ENCODE data around the gene UXS1.
"Not testable (repeated sequence)": the region's sequence is repeated elsewhere in the genome, so short reads cannot be mapped to it uniquely, and the experiment has no call there.

UXS1 gene

DNA sequence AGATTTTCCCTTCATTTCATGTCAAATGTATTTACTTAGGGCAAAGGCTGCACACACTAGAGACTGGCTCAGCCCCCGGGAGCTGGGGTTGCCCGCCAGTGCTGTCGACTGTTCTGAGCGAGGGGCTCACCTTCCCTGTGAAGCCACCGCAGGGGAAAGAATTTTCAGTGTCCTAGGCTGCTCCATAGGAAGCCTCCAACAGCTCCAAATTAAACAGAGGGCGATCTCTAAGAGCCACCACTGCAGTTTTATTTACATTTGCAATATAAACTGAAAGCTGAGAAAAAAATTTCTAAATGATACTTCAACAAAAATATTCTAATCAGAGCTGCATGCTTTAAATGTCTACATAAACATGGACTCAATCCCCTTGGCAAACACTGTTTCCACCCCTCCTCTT lies 54.0 kb downstream of the UXS1 start:
- Mint-ChIP-seq H3K27me3 (no peaks in the 10 kb centered on the region), H3K4me3 (no peak overlapping the region), H3K4me1 (peaks cover 64% of the 10 kb centered on the region), H3K36me3 (ENCODE audit: low read depth) (peaks cover 44% of the 10 kb centered on the region), H3K9me3 (no peaks in the 10 kb centered on the region), H3K27ac (peak overlapping the region; percentile 81)
- ATAC-seq, result no peak
- no peak for DNase-seq

DNA sequence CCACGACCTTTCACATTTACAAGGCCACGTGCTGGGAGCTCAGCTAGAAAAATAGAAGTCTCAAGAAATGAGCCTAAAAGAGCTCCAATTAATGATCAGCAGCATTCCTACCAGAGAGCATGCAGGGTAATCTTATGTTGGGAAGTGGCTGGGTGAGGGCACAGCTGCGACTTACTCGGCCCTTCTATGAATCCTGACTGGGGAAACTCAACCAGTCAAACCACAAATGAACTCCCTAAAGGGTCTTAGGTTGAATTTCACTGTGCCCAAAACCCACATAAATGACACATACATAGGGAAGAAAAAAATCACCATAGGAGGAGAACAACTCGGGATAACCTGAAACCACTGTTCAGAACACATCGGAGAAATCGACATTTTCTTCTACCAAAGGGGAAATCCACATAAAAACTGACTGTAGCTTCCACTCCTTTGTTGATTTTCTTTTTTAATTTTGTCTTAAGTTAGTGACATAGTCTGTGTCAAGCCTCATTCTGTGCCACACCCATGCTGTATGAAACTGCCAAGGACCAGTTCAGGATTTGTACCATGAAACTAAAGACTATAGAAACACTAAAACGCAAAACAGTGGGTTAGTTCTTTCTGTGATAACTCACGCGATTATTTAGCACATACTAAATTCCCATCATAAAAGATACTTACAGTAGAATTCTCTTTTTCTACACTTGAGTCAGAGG lies 54.7 kb downstream of the UXS1 start:
- Mint-ChIP-seq H3K27ac (peak overlapping the region; percentile 81), H3K36me3 (ENCODE audit: low read depth) (peaks cover 36% of the 10 kb centered on the region), H3K27me3 (no peaks in the 10 kb centered on the region), H3K4me1 (peaks cover 57% of the 10 kb centered on the region), H3K4me3 (peak overlapping the region; percentile 71), H3K9me3 (no peaks in the 10 kb centered on the region)
- DNase-seq (no peak), ATAC-seq (peak; percentile 29)

DNA sequence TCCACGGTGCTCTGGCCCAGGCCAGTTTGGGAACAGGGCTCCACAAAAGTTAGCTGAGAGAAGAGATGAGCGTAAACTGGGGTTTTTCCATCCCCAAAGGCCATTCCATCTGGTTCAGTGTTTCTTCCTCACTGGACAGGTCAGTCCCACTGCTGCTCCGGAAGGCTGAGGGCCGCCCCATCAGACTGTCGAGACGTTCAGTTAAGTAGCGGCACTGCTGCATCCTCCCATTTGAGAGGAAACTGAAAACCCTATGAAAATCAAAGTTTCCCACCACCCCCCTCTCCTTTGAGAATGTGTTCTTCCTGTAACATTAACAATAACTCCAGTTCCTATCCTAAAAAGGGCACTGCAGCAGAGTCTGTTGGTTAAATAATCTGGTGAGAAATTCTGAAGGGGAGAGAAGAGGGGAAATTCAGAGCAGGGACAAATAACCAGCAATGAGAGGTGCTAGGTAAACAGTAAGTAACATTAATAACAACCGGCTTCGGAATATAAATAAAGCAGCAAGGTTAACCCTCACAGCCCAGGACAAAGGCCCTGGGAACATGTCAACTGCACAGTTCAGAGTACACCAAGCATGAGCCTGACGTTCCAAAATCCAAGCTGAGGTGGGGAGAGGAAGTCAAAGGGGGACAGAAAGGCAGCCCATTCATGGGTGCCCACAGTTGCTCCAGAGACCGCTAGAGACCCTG lies 55.4 kb downstream of the UXS1 start:
- Mint-ChIP-seq H3K4me1 (peaks cover 50% of the 10 kb centered on the region), H3K27ac (peak overlapping the region; percentile 81), H3K9me3 (no peaks in the 10 kb centered on the region), H3K27me3 (no peaks in the 10 kb centered on the region), H3K4me3 (peak overlapping the region; percentile 71), H3K36me3 (ENCODE audit: low read depth) (peaks cover 29% of the 10 kb centered on the region)
- ATAC-seq (no peak), DNase-seq (no peak)

DNA sequence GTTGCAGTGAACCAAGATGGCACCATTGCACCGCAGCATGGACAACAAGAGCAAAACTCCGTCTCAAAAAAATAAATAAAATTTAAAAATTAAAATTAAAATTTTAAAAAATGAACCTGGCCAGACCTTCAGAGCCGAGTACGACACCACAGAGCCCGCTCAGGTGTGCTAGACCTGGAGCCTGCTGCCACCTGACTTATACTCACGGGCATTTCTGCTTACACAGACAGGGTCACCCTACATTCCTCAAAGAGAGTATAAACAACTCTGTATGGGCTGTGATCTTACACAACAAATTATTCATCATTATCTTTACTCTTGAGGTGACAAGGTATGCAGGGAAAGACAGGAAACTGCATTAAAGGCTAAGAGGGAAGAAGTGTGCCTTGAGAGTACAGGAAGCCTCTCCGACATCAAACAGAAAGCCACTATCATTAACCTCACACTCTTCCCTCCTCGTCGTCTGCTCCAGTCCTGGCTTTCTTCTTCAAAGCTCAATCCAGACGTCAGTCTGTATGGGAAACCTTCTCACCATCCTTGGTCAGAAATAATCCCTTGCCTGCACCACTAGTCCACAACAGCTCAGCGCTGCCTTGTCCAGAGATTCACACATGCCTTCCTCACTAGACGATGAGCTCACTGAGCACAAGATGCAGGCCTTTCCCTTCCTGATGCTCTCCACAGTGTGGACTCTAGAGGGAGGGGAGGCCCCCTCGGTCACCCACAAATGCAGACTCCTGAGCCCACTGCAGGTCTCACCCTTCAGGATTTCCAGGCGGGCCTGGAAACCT lies 56.2 kb downstream of the UXS1 start:
- Mint-ChIP-seq H3K27ac (peak overlapping the region; percentile 81), H3K4me3 (peak overlapping the region; percentile 71), H3K27me3 (no peaks in the 10 kb centered on the region), H3K36me3 (ENCODE audit: low read depth) (peaks cover 26% of the 10 kb centered on the region), H3K9me3 (no peaks in the 10 kb centered on the region), H3K4me1 (peaks cover 44% of the 10 kb centered on the region)
- ATAC-seq, result peak; percentile 45
- no peak for DNase-seq

DNA sequence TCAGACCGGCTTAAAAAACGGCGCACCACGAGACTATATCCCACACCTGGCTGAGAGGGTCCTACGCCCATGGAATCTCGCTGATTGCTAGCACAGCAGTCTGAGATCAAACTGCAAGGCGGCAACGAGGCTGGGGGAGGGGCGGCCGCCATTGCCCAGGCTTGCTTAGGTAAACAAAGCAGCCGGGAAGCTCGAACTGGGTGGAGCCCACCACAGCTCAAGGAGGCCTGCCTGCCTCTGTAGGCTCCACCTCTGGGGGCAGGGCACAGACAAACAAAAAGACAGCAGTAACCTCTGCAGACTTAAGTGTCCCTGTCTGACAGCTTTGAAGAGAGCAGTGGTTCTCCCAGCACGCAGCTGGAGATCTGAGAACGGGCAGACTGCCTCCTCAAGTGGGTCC lies 62.9 kb downstream of the UXS1 start:
- not testable (repeated sequence) for H3K27me3 Mint-ChIP-seq, H3K9me3 Mint-ChIP-seq, ATAC-seq, H3K27ac Mint-ChIP-seq, H3K4me3 Mint-ChIP-seq, DNase-seq
- Mint-ChIP-seq H3K4me1 (peaks cover 19% of the 10 kb centered on the region), H3K36me3 (ENCODE audit: low read depth) (peaks cover 24% of the 10 kb centered on the region)

DNA sequence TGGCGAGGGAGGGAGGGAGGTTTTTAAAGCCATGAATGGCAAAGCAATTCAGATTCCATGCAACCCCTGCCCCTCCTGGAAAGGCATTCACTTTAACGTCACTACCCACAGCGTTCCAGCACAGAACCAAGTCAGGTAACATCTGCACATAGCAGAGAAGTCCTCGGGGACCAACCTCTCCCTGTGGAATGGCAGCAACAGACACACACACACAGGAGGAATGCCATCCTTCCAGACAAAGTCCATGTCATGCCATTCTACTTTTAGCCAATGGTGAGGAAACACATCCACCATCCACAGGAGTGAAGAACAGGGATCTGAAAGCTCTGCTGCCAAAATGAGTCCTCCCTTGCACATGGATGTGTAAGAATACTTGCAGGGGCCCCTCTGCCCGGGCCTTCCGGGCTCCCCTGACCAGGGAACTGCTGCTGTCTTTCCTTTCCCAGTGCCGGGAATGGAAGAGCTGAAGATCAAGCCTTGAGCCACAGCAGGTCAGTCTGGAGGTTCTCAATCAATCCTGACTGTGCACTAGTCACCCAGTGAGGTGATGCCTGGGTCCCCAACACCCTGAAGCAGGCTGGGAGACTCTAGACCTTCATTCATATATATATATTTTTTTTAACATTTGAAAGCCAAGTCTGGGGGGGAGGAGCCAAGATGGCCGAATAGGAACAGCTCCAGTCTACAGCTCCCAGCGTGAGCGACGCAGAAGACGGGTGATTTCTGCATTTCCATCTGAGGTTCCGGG lies 63.7 kb downstream of the UXS1 start:
- Mint-ChIP-seq H3K9me3 (no peaks in the 10 kb centered on the region), H3K27ac (no peak overlapping the region), H3K36me3 (ENCODE audit: low read depth) (peaks cover 26% of the 10 kb centered on the region), H3K27me3 (no peaks in the 10 kb centered on the region), H3K4me3 (no peak overlapping the region), H3K4me1 (peaks cover 19% of the 10 kb centered on the region)
- ATAC-seq, result no peak
- DNase-seq, result no peak

DNA sequence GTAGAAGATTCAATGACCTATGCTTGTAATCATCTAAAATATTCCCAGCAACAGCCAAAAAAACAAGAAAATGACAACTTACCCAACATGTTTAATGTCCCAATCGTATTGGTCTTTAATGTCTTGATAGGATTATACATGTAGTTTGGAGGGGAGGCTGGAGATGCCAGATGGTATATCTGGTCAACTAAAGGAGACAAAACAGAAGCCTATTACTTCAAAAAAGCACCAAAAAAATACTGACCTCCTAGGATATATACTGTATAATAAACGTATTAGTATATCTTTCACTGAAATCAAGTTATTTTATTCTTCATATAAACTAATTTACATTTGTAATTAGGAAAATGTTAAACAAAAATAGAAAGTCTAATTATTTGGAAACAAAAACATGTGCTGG lies 64.5 kb downstream of the UXS1 start:
- Mint-ChIP-seq H3K27ac (no peak overlapping the region), H3K4me3 (no peak overlapping the region), H3K4me1 (peaks cover 24% of the 10 kb centered on the region), H3K36me3 (ENCODE audit: low read depth) (peaks cover 26% of the 10 kb centered on the region), H3K27me3 (no peaks in the 10 kb centered on the region), H3K9me3 (no peaks in the 10 kb centered on the region)
- DNase-seq, result no peak
- no peak for ATAC-seq

DNA sequence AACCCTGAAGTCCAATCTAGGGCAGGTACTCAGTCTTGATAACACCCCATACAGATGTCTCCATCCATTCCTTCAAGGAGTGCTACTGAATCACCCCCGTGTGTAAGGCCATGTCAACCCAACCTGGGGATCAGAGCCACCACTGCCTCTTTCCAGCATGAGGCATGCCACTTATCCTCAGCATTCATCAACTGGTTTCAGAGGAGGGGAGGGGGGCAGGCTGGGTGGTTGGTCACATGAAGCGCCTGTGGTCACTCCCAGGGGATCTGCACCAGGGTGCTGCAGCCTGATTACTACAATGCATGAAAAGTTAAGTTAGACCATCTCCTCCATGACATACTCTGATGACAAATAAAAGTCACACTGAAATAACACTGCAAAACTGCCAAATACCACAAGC lies 65.0 kb downstream of the UXS1 start:
- peaks cover 24% of the 10 kb centered on the region for H3K4me1 Mint-ChIP-seq
- no peak for DNase-seq
- no peak overlapping the region for H3K4me3 Mint-ChIP-seq
- peaks cover 30% of the 10 kb centered on the region for H3K36me3 Mint-ChIP-seq (ENCODE audit: low read depth)
- H3K27me3 Mint-ChIP-seq, result no peaks in the 10 kb centered on the region
- H3K27ac Mint-ChIP-seq, result no peak overlapping the region
- ATAC-seq, result no peak
- no peaks in the 10 kb centered on the region for H3K9me3 Mint-ChIP-seq

DNA sequence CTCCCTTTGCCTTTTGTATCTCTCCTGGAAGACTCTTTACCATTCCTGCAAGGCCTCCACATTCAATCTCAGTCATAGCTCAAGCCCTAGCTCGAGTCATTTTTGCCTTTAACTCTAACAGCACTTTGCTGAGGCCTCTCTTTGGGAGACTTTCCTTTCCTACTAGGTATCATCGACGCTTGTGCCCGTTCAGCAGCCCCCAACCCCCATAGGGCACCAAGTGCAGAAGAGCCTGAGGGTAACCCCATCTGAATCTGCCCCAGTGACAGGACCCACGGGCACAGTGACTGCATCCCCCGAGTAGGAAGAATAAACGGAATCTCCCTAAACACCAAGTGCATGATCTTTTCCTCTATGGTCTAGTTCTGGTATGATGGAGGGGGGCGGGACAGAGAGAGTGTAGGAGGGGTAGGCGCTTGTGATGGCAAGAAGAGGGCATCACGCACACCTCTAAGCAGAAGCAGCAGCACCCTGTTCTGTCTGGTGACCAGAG lies 66.3 kb downstream of the UXS1 start:
- H3K36me3 Mint-ChIP-seq (ENCODE audit: low read depth), result peaks cover 30% of the 10 kb centered on the region
- H3K9me3 Mint-ChIP-seq, result no peaks in the 10 kb centered on the region
- no peak overlapping the region for H3K27ac Mint-ChIP-seq

DNA sequence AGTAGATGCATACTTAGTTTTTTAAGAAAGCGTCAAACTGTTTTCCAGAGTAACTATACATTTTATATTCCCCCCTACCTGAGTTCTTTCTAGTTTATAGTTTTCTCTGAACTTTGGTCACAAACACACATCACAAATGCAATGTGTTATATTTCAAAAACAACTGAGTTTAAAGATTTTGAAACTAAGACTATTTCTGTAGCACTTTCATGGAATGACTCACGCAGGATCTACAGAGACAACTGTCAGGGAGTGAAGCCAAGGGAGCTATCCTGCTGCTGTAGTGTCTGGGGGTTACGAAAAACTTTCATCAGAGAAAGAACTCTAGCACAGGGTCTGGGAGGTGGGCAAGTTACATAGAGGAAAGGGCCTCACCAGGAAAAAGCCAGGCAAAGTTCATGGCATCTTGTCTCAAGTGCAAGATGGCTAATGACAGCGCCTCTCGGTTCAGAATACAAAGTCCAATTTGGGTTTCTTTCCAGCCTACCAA lies 66.8 kb downstream of the UXS1 start:
- no peak for ATAC-seq
- H3K36me3 Mint-ChIP-seq (ENCODE audit: low read depth), result peaks cover 31% of the 10 kb centered on the region
- no peak for DNase-seq
- H3K9me3 Mint-ChIP-seq, result no peaks in the 10 kb centered on the region
- no peak overlapping the region for H3K27ac Mint-ChIP-seq
- H3K4me3 Mint-ChIP-seq, result no peak overlapping the region
- H3K27me3 Mint-ChIP-seq, result no peaks in the 10 kb centered on the region
- peaks cover 24% of the 10 kb centered on the region for H3K4me1 Mint-ChIP-seq

More for the DNA sequence above, 66.3 kb downstream of the UXS1 start:
- DNase-seq (no peak), ATAC-seq (no peak)
- Mint-ChIP-seq H3K4me3 (no peak overlapping the region), H3K4me1 (peaks cover 24% of the 10 kb centered on the region), H3K27me3 (no peaks in the 10 kb centered on the region)

DNA sequence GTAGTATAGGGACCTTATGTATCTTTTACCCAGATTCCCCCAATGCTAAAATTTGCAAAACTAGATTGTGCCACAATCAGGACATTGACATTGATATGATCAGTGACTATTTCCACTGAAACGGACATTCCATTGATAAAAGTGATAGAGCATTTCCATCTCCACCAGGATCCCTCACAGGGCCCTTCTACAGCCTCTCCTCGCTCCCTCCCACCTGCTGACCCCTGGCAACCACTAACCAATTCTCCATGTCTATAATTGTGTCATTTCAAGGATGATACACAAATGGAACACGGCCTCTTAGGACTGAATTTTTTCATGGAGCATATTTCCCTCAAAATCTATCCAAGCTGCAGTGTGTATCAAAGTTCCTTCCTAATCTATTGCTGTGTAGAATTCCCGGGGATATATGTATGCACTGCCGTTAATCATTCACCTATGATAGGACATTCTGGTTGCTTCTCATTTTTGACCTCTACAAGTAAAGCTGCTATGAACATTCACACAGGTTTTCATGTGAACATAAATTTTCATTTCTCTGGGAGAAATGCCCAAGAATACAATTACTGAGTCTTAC lies 67.3 kb downstream of the UXS1 start:
- Mint-ChIP-seq H3K36me3 (ENCODE audit: low read depth) (peaks cover 31% of the 10 kb centered on the region), H3K4me3 (no peak overlapping the region), H3K9me3 (no peaks in the 10 kb centered on the region), H3K4me1 (peaks cover 24% of the 10 kb centered on the region), H3K27me3 (no peaks in the 10 kb centered on the region), H3K27ac (no peak overlapping the region)
- DNase-seq, result no peak
- no peak for ATAC-seq

DNA sequence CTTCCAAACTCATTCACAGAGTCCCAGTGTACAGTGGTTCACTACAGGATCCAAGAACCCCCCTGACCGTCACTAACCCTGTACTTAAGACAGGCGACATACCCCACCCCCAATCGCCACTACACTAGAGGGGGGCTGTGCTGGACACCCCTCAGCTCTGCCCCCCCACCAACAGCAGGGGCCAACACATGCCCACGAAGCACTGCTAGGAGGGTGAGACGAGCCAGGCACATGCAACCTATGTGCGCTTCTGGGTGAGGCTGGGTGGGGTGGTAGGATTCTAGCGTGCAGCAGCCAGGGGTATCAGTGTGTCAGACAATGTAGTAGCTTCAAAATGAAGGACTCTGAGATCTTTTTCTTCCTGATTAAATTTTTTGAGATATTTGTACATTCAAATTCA lies 67.8 kb downstream of the UXS1 start:
- peaks cover 31% of the 10 kb centered on the region for H3K36me3 Mint-ChIP-seq (ENCODE audit: low read depth)
- H3K4me1 Mint-ChIP-seq, result peaks cover 24% of the 10 kb centered on the region
- ATAC-seq, result no peak

DNA sequence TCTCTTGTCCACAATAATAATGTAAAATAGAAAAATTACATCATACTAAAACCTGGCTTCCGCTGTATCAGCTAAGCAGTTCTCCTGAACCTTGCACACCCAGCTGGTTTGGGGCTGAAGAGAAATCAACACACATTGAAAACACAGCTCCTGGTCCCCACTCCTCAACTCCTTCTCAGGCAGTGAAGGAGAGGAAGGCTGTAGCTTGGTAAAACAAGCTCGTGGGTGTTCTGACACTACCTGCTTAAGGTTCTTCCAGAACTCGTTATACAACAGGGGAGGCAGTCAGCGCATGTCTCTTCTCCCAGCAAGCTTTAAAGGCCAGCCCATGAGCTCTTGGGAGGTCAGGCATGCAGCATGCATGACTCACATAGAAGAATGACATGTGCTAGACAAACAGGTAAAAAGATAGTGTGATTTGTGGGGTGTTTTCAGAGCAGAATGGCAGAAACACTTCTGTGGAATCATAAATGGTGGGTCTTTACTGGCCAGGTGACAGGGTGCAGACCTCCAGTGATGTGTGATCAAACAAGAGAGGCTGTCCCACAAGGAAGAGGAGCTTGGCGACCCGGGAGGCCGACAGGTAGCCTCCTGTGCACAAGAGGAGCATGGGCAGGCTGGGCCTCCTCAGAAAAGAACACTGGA lies 69.1 kb downstream of the UXS1 start:
- DNase-seq (no peak), ATAC-seq (no peak)
- H3K4me3 Mint-ChIP-seq, result no peak overlapping the region
- peaks cover 21% of the 10 kb centered on the region for H3K4me1 Mint-ChIP-seq
- H3K36me3 Mint-ChIP-seq (ENCODE audit: low read depth), result peaks cover 31% of the 10 kb centered on the region
- no peaks in the 10 kb centered on the region for H3K27me3 Mint-ChIP-seq
- H3K9me3 Mint-ChIP-seq, result no peaks in the 10 kb centered on the region
- peak overlapping the region; percentile 18 for H3K27ac Mint-ChIP-seq

More for the DNA sequence above, 67.8 kb downstream of the UXS1 start:
- DNase-seq, result no peak
- H3K27ac Mint-ChIP-seq, result peak overlapping the region; percentile 23
- no peak overlapping the region for H3K4me3 Mint-ChIP-seq
- H3K27me3 Mint-ChIP-seq, result no peaks in the 10 kb centered on the region
- H3K9me3 Mint-ChIP-seq, result no peaks in the 10 kb centered on the region

All from activated naive CD8-positive, alpha-beta T cell treated with anti-CD3 and anti-CD28 coated beads, Interleukin-2, amount 50 U/mL, for 24 hours (primary cell).